K562 (cell line): ENCODE results near the gene ZNF672. TPM values are rescaled to one million over a fixed set of nuclear protein-coding genes. Genes with fewer than 3 reads are reported as not detected.

Experiments used
- CUX1 ChIP-seq: fragments of 200-800 bp; sonication (Bioruptor generic); IDR thresholded peaks from 2 replicates; pipeline ENCODE4 v1.6.1; 2016; ENCODE audit warnings: missing genetic modification characterization, missing compliant biosample characterization
- FOXK1 ChIP-seq: sonication (generic); formaldehyde crosslinking; IDR thresholded peaks from 2 replicates; pipeline ENCODE4 v1.8.0; 2022; ENCODE audit warnings: missing genetic modification reagents, mild to moderate bottlenecking, borderline replicate concordance
- RBBP5 ChIP-seq: fragments of 200-600 bp; sonication (generic); IDR thresholded peaks from 2 replicates; pipeline ENCODE4 v1.6.1; 2012; ENCODE audit warnings: borderline replicate concordance, mild to moderate bottlenecking, low read length, control low read depth, inconsistent platforms; ENCODE audit not compliant: insufficient read depth, poor library complexity, severe bottlenecking
- TSC22D4 ChIP-seq: fragments of 450-650 bp; IDR thresholded peaks from 2 replicates; pipeline ENCODE4 v1.6.1; 2016; ENCODE audit warnings: missing genetic modification characterization, missing biosample characterization, control low read depth
- ZMIZ1 ChIP-seq, 2 experiments: fragments of 150-350 bp in 1 of 2; IDR thresholded peaks; 2 replicates each; pipeline ENCODE4 v1.6.1; 2012 to 2016; ENCODE audit warnings: low read depth in 2 of 2, low read length in 2 of 2, mild to moderate bottlenecking in 1 of 2, moderate library complexity in 1 of 2
- polyA plus RNA-seq, 8 experiments: library from polyadenylated mRNA; depleted of rRNA in 4 of 8; stranded (reverse) in 5 of 8; unstranded in 3 of 8; fragments of >200 nt; fragmentation: Nextera tagmentation in 2 of 8; fragmentation: Illumina TruSeq in 1 of 8; extraction: Ambion mirVana in 2 of 8; extraction: Trizol in 1 of 8; gene quantifications; 2 replicates each; pipeline versions ENCODE4 v1.2.1 to v1.2.3, GENCODE V29; 2011 to 2014; ENCODE audit warnings: inconsistent platforms in 1 of 8, missing spikeins in 1 of 8
- total RNA-seq, 7 experiments: library from RNA; depleted of rRNA in 6 of 7; stranded (reverse); fragments of >200 nt in 6 of 7; fragmentation: Illumina TruSeq in 2 of 7; extraction: Trizol in 2 of 7; gene quantifications; 2 replicates each; pipeline versions ENCODE4 v1.2.1 to v1.2.3, GENCODE V29; 2011 to 2021; ENCODE audit warnings: low replicate concordance in 1 of 7

The ZNF672 gene
- total and polyA plus RNA-seq, 9 of the 15 experiments (the other 6 are each of a cell fraction or from before 2014, with no cell fraction given) = 1.9 to 57.9 (median 24.1) TPM

- TF ChIP-seq ZMIZ1 (IDR thresholded peaks at IDR 0.05; ENCODE audit: low read depth in 2 of 2, low read length in 2 of 2) (no peak), CUX1 (0 out of 2 replicates have a peak, but pooled peaks have one; percentile 43), RBBP5 (no peak), TSC22D4 (no peak), FOXK1 (CRISPR knock-in tag) (peak; percentile 67; the same call in 1 of the 2 replicates)
These were observed 34.9 kb downstream of the ZNF672 start (continued) for GRCh38 chr1:248872752-248873408.
